ENCODE measurements around the gene RWDD4. TPM values are rescaled to one million over a fixed set of nuclear protein-coding genes. Genes with fewer than 3 reads are reported as not detected.

The RWDD4 gene
- total RNA-seq, 1 donor from 2014 or later, result 14.2 TPM

DNA sequence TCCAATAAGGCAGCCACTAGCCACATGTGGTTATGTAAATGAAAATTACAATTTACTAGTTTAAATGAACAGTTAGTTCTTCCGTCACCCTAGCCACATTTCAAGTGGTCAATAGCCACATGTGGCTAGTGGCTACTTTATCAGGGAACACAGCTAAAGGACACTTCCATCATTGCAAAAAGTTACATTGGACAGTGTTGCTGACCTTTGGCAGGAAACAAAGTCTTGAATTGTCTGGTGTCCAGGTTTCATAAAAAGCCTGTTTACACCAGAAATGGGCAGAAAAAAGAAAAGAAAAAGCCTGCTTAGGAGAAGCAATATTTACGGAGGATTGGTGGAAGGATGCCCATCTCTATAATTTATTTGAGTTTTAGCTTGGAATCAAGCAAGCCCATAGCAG, 38.6 kb downstream of the RWDD4 start:
- TF ChIP-seq, protein P1, sequence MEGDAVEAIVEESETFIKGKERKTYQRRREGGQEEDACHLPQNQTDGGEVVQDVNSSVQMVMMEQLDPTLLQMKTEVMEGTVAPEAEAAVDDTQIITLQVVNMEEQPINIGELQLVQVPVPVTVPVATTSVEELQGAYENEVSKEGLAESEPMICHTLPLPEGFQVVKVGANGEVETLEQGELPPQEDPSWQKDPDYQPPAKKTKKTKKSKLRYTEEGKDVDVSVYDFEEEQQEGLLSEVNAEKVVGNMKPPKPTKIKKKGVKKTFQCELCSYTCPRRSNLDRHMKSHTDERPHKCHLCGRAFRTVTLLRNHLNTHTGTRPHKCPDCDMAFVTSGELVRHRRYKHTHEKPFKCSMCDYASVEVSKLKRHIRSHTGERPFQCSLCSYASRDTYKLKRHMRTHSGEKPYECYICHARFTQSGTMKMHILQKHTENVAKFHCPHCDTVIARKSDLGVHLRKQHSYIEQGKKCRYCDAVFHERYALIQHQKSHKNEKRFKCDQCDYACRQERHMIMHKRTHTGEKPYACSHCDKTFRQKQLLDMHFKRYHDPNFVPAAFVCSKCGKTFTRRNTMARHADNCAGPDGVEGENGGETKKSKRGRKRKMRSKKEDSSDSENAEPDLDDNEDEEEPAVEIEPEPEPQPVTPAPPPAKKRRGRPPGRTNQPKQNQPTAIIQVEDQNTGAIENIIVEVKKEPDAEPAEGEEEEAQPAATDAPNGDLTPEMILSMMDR (IDR thresholded peaks at IDR 0.05; ENCODE audit: insufficient read depth, low read length, severe bottlenecking), result no peak
- no peak for DNase-seq (ENCODE audit: low read depth)
- no peaks in the 10 kb centered on the region for H3K36me3 ChIP-seq (ENCODE audit: control insufficient read depth, insufficient read depth, low read length)
- no peak overlapping the region for H3K4me3 ChIP-seq (ENCODE audit: low read depth, low read length)
- H3K27me3 ChIP-seq (ENCODE audit: control insufficient read depth, insufficient read depth, low read length), result no peaks in the 10 kb centered on the region
- no peak for FAIRE-seq

DNA sequence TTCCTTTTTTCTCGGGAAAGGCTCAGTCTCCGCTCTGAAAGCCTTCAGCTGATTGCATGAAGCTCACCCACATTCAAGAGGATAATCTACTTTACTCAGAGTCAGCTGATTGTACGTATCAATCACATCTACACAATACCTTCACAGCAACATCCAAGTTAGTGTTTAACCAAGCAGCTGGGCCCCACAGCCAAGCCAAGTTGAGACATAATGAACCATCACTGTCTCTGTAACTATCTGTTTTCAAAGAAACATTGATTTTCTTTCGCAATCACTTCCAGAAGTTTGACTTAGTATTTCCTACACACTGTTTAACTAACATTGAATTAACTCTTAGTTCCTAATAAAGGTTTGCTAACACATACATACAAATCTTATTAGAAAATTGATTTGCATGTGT, 40.3 kb downstream of the RWDD4 start:
- FAIRE-seq (no peak), DNase-seq (ENCODE audit: low read depth) (no peak)
- TF ChIP-seq, protein P1 (IDR thresholded peaks at IDR 0.05; ENCODE audit: insufficient read depth, low read length, severe bottlenecking), result no peak
- Histone ChIP-seq H3K36me3 (ENCODE audit: control insufficient read depth, insufficient read depth, low read length) (no peaks in the 10 kb centered on the region), H3K27me3 (ENCODE audit: control insufficient read depth, insufficient read depth, low read length) (no peaks in the 10 kb centered on the region), H3K4me3 (ENCODE audit: low read depth, low read length) (no peak overlapping the region)

DNA sequence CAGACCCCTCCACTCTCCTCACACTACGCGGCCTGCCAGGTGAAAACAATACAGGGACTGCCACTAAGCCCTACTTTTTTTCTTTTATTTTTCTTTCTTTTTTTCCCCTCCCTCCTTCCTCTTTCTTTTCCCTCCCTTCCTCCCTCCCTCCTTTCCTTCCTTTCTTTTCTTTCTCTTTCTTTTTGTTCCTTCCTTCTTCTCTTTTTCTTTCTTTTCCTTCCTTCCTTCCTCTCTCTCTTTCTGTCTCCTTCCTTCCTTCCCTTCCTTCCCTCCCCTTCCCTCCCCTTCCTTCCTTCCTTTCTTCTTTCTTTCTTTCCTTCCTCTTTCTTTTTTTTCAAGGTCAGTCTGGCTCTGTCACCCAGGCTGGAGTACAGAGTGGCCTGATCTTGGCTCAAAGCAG, 41.9 kb downstream of the RWDD4 start:
- no peaks in the 10 kb centered on the region for H3K27me3 ChIP-seq (ENCODE audit: control insufficient read depth, insufficient read depth, low read length)
- no peak overlapping the region for H3K4me3 ChIP-seq (ENCODE audit: low read depth, low read length)
- FAIRE-seq (no peak), DNase-seq (ENCODE audit: low read depth) (no peak)
- TF ChIP-seq, protein P1 (IDR thresholded peaks at IDR 0.05; ENCODE audit: insufficient read depth, low read length, severe bottlenecking), result no peak
- H3K36me3 ChIP-seq (ENCODE audit: control insufficient read depth, insufficient read depth, low read length), result no peaks in the 10 kb centered on the region

DNA sequence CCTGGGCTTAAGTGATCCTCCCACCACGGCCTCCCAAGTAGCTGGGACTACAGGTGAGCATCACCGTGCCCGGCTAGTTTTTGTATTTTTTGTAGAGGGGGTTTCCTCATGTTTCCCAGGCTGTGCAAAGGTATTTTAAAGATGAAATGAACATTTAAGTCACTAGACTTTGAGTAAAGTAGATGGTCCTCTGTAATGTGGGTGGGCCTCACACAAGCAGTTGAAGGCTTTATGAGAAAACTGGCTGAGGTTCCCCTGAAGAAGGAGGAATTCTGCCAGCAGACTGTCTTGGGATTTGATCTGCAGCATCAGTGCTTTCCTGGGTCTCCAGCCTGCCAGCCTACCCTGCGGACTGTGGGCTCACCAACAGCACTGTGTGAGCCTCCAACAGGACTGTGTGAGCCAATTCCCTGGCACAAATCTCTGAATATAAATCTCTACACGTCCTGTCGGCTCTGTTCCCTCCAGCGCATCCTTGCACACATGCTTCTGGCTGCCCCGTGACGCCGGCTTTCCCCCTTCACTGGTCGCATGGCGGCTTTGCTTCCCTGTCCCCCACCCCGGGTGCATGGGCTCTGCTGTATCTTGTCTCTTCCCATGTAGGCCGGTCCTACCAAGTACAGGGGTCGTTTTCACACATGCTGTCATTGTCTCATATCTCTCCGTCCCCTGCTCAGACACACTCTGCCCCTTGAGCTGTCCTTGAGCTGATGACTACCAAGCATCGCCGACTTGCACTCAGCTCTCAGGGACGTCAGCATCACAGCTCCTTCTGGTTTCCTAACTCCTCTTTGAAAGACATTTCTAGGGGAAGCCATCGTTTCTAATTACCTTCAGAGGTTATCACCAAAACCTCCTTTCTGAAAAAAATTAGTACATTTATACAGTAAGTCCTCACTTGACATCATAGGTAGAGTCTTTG, 46.4 kb downstream of the RWDD4 start:
- H3K27me3 ChIP-seq (ENCODE audit: control insufficient read depth, insufficient read depth, low read length), result no peaks in the 10 kb centered on the region
- TF ChIP-seq, protein P1 (IDR thresholded peaks at IDR 0.05; ENCODE audit: insufficient read depth, low read length, severe bottlenecking), result no peak
- FAIRE-seq (no peak), DNase-seq (ENCODE audit: low read depth) (no peak)
- no peak overlapping the region for H3K4me3 ChIP-seq (ENCODE audit: low read depth, low read length)
- H3K36me3 ChIP-seq (ENCODE audit: control insufficient read depth, insufficient read depth, low read length), result no peaks in the 10 kb centered on the region

DNA sequence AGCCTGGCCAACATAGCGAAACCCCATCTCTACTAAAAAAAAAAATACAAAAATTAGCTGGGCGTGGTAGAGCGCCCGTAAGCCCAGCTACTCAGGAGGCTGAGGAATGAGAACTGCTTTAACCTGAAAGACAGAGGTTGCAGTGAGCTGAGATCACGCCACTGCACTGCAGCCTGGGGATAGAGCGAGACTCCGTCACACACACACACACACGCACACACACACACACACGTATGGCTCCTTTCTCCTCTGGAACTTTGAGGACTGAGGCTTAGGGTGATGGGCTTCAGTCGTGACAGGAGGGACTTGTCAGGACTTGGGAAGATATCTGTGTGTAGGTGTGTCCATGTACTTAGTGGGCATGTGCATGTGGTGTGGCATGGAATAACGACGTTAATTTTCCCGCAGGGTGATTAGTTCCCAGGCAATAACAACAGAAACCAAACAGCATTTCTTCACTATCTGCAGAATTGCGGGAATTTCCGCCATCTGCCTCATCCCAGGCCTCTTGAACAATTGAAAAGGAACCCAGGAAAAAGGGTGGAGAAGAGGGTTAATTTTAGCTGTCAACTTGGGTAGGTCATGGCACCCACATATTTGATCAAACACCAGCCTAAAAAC, 47.7 kb downstream of the RWDD4 start:
- no peak for DNase-seq (ENCODE audit: low read depth)
- no peak for FAIRE-seq
- TF ChIP-seq, protein P1 (IDR thresholded peaks at IDR 0.05; ENCODE audit: insufficient read depth, low read length, severe bottlenecking), result no peak
- no peak overlapping the region for H3K4me3 ChIP-seq (ENCODE audit: low read depth, low read length)
- H3K27me3 ChIP-seq (ENCODE audit: control insufficient read depth, insufficient read depth, low read length), result no peaks in the 10 kb centered on the region
- no peaks in the 10 kb centered on the region for H3K36me3 ChIP-seq (ENCODE audit: control insufficient read depth, insufficient read depth, low read length)
